Neural cell (in vitro differentiated cells): ENCODE measurements around the gene FANCC. TPM values are rescaled to one million over a fixed set of nuclear protein-coding genes. Genes with fewer than 3 reads are reported as not detected.

Source experiments
- H2AFZ ChIP-seq: fragments of 200-600, 300-800 bp; sonication (generic), shearing (Covaris generic); 2 replicates; pipeline ENCODE4 v1.6.0; 2014; ENCODE audit warnings: low read depth, mild to moderate bottlenecking, antibody characterized with exemption, low read length, moderate library complexity
- H3F3A ChIP-seq: fragments of 200-600 bp; shearing (Covaris generic); 2 replicates; pipeline ENCODE4 v1.6.1; 2016; ENCODE audit warnings: mild to moderate bottlenecking, moderate library complexity, mixed read lengths, antibody characterized with exemption, low read length; ENCODE audit not compliant: insufficient read depth, poor library complexity, severe bottlenecking
- H3K27ac ChIP-seq: fragments of 200-600, 300-800 bp; sonication (generic), shearing (Covaris generic); 2 replicates; pipeline ENCODE4 v1.5.1; 2014; ENCODE audit warnings: mild to moderate bottlenecking, low read length, moderate library complexity
- H3K27me3 ChIP-seq: fragments of 300-800, 200-600 bp; sonication (generic), shearing (Covaris generic); 2 replicates; pipeline ENCODE4 v1.6.0; 2014; ENCODE audit warnings: mild to moderate bottlenecking, low read depth, low read length, moderate library complexity; ENCODE audit not compliant: insufficient read depth
- H3K36me3 ChIP-seq: fragments of 300-800, 200-600 bp; sonication (generic), shearing (Covaris generic); 2 replicates; pipeline ENCODE4 v1.5.1; 2014; ENCODE audit warnings: mild to moderate bottlenecking, antibody characterized with exemption, low read length, moderate library complexity; ENCODE audit not compliant: insufficient read depth
- H3K4me2 ChIP-seq: fragments of 300-800, 200-600 bp; sonication (generic), shearing (Covaris generic); 2 replicates; pipeline ENCODE4 v1.6.0; 2014; ENCODE audit warnings: mild to moderate bottlenecking, low read length
- H3K4me3 ChIP-seq: fragments of 300-800, 200-600 bp; sonication (generic), shearing (Covaris generic); 2 replicates; pipeline ENCODE4 v1.5.1; 2014; ENCODE audit warnings: mild to moderate bottlenecking, low read length, moderate library complexity
- H3K79me2 ChIP-seq: fragments of 200-600 bp; shearing (Covaris generic); replicated peaks from 2 replicates; pipeline ENCODE4 v1.6.0; 2014; ENCODE audit warnings: mild to moderate bottlenecking, low read length, moderate library complexity; ENCODE audit not compliant: insufficient read depth
- H3K9ac ChIP-seq: fragments of 300-800, 200-600 bp; sonication (generic), shearing (Covaris generic); 2 replicates; pipeline ENCODE4 v1.6.1; 2016; ENCODE audit warnings: mild to moderate bottlenecking, low read length, mixed read lengths
- H3K9me2 ChIP-seq: fragments of 200-600 bp; shearing (Covaris generic); 2 replicates; pipeline ENCODE4 v1.6.1; 2016; ENCODE audit warnings: mild to moderate bottlenecking, low read length, mixed read lengths; ENCODE audit not compliant: insufficient read depth
- H3K9me3 ChIP-seq: fragments of 200-600, 300-800 bp; sonication (generic), shearing (Covaris generic); 2 replicates; pipeline ENCODE4 v1.6.1; 2016; ENCODE audit warnings: mild to moderate bottlenecking, mixed run types, low read length, moderate library complexity, mixed read lengths
- H4K20me1 ChIP-seq: fragments of 200-600 bp; shearing (Covaris generic); 2 replicates; pipeline ENCODE4 v1.6.1; 2016; ENCODE audit warnings: mild to moderate bottlenecking, mixed run types; ENCODE audit not compliant: insufficient read depth
- EP300 ChIP-seq: fragments of 450-650 bp; conservative IDR thresholded peaks from 2 replicates; pipeline ENCODE4 v1.6.1; 2014; ENCODE audit warnings: antibody characterized with exemption, mild to moderate bottlenecking, moderate library complexity; ENCODE audit not compliant: poor library complexity, severe bottlenecking
- EZH2 ChIP-seq: fragments of 200-600, 300-800 bp; shearing (Covaris generic), sonication (generic); IDR thresholded peaks from 2 replicates; pipeline ENCODE4 v1.6.1; 2014; ENCODE audit warnings: antibody characterized with exemption, low read length, borderline replicate concordance, mild to moderate bottlenecking; ENCODE audit not compliant: insufficient read depth, poor library complexity, severe bottlenecking
- MXI1 ChIP-seq: fragments of 450-650 bp; conservative IDR thresholded peaks from 2 replicates; pipeline ENCODE4 v1.6.1; 2014; ENCODE audit warnings: antibody characterized with exemption, mild to moderate bottlenecking; ENCODE audit not compliant: poor library complexity, severe bottlenecking
- POLR2AphosphoS5 ChIP-seq: IDR thresholded peaks from 2 replicates; pipeline ENCODE4 v1.6.1; 2012
- RAD21 ChIP-seq: fragments of 450-650 bp; conservative IDR thresholded peaks from 2 replicates; pipeline ENCODE4 v1.6.1; 2014; ENCODE audit warnings: antibody characterized with exemption, mild to moderate bottlenecking, moderate library complexity
- SMC3 ChIP-seq: fragments of 450-650 bp; conservative IDR thresholded peaks from 2 replicates; pipeline ENCODE4 v1.6.1; 2014; ENCODE audit warnings: antibody characterized with exemption, mild to moderate bottlenecking, moderate library complexity; ENCODE audit not compliant: poor library complexity
- TAF1 ChIP-seq: IDR thresholded peaks from 2 replicates; pipeline ENCODE4 v1.6.1; 2012; ENCODE audit warnings: low read depth
- polyA plus RNA-seq: library from polyadenylated mRNA; depleted of rRNA; stranded (reverse); fragments of >200 nt; gene quantifications from 2 replicates; pipeline ENCODE4 v1.2.3, GENCODE V29; 2014
- TF ChIP-seq, protein P1 (sequence below): fragments of 450-650 bp; IDR thresholded peaks from 2 replicates; pipeline ENCODE4 v1.5.1; 2014; ENCODE audit warnings: antibody characterized with exemption, mild to moderate bottlenecking, moderate library complexity; ENCODE audit not compliant: poor library complexity, severe bottlenecking
- TF ChIP-seq, protein P2 (sequence below): IDR thresholded peaks from 2 replicates; pipeline ENCODE4 v1.6.1; 2012; ENCODE audit warnings: borderline replicate concordance

The FANCC gene
- polyA plus RNA-seq, 1 donor from 2014 or later: 9.7 TPM

DNA sequence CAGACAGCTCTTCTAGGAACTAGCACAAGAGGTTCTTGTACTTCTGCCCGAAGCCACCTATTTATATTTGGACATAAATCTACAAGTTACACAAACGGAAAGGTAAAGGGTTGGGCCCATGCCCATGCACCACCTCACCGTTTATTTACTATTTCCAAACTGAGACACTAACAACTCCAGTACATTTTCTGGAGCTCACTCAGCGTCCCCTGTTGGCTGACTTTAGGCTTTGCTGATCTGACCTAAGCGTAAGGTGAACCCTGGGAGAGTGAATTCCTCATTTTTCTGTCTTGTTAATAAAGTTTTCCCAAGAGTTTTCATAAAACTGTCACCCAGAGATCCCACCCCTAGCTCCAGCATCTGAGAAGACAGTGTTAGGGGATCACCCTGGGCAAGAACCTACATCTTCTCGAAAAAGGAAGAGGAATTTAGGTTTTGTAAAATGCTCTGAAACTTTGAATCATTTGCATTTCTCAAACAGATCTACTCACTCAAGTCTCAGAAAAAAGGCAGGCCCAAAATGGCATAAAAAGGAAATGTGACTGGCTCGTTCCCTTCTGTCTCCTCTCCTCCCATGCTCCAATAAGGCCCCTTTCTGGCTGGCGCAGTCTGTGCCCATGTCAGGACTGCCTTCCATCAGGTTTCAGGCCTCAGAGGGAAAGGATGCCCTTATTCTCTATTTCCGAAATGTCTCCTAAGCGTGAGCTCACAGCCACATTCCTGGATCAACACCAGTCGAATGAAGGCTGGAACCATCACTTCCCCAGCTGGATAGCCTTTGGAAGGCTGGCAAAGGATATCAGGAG, 201.3 kb downstream of the FANCC start:
- no peaks in the 10 kb centered on the region for H3K9me2 ChIP-seq
- no peaks in the 10 kb centered on the region for H3K79me2 ChIP-seq
- no peak overlapping the region for H3K4me3 ChIP-seq
- H4K20me1 ChIP-seq: no peaks in the 10 kb centered on the region
- no peak overlapping the region for H2AFZ ChIP-seq
- H3K36me3 ChIP-seq: peaks cover 8% of the 10 kb centered on the region
- H3K27ac ChIP-seq: no peak overlapping the region
- no peak overlapping the region for H3K9ac ChIP-seq
- no peak for TF ChIP-seq POLR2AphosphoS5
- TF ChIP-seq TAF1: no peak
- TF ChIP-seq, protein P1, sequence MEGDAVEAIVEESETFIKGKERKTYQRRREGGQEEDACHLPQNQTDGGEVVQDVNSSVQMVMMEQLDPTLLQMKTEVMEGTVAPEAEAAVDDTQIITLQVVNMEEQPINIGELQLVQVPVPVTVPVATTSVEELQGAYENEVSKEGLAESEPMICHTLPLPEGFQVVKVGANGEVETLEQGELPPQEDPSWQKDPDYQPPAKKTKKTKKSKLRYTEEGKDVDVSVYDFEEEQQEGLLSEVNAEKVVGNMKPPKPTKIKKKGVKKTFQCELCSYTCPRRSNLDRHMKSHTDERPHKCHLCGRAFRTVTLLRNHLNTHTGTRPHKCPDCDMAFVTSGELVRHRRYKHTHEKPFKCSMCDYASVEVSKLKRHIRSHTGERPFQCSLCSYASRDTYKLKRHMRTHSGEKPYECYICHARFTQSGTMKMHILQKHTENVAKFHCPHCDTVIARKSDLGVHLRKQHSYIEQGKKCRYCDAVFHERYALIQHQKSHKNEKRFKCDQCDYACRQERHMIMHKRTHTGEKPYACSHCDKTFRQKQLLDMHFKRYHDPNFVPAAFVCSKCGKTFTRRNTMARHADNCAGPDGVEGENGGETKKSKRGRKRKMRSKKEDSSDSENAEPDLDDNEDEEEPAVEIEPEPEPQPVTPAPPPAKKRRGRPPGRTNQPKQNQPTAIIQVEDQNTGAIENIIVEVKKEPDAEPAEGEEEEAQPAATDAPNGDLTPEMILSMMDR: no peak
- TF ChIP-seq, protein P2, sequence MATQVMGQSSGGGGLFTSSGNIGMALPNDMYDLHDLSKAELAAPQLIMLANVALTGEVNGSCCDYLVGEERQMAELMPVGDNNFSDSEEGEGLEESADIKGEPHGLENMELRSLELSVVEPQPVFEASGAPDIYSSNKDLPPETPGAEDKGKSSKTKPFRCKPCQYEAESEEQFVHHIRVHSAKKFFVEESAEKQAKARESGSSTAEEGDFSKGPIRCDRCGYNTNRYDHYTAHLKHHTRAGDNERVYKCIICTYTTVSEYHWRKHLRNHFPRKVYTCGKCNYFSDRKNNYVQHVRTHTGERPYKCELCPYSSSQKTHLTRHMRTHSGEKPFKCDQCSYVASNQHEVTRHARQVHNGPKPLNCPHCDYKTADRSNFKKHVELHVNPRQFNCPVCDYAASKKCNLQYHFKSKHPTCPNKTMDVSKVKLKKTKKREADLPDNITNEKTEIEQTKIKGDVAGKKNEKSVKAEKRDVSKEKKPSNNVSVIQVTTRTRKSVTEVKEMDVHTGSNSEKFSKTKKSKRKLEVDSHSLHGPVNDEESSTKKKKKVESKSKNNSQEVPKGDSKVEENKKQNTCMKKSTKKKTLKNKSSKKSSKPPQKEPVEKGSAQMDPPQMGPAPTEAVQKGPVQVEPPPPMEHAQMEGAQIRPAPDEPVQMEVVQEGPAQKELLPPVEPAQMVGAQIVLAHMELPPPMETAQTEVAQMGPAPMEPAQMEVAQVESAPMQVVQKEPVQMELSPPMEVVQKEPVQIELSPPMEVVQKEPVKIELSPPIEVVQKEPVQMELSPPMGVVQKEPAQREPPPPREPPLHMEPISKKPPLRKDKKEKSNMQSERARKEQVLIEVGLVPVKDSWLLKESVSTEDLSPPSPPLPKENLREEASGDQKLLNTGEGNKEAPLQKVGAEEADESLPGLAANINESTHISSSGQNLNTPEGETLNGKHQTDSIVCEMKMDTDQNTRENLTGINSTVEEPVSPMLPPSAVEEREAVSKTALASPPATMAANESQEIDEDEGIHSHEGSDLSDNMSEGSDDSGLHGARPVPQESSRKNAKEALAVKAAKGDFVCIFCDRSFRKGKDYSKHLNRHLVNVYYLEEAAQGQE: no peak
- no peak for TF ChIP-seq RAD21
- no peak for TF ChIP-seq EP300
- no peak for TF ChIP-seq SMC3
- no peak for TF ChIP-seq MXI1
- TF ChIP-seq EZH2: no peak
- H3F3A ChIP-seq: no peaks in the 10 kb centered on the region
- H3K27me3 ChIP-seq: no peaks in the 10 kb centered on the region
- H3K4me2 ChIP-seq: no peak overlapping the region
- H3K9me3 ChIP-seq: no peaks in the 10 kb centered on the region

DNA sequence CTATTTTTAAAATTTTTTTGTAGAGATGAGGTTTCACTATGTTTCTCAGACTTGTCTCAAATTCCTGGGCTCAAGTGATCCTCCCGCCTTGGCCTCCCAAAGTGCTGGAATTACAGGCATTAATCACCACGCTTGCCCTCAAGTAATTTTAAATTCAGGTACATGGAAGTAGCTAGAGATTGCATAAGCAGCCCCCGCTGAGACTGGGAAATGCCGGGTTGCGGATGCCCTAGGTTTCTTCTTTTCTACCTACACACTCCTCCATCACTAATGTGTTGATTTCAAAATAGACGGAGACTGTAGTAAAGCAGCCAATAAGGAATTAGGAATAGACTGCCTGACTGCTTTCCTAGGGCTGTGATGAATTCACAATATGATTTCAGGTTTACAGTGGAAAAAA, 202.4 kb downstream of the FANCC start:
- Histone ChIP-seq H3K4me3 (no peak overlapping the region), H3K79me2 (no peaks in the 10 kb centered on the region), H3F3A (no peaks in the 10 kb centered on the region), H3K36me3 (peaks cover 8% of the 10 kb centered on the region), H3K9ac (no peak overlapping the region), H3K27me3 (no peaks in the 10 kb centered on the region), H3K9me2 (no peaks in the 10 kb centered on the region), H4K20me1 (no peaks in the 10 kb centered on the region), H2AFZ (no peak overlapping the region), H3K9me3 (no peaks in the 10 kb centered on the region), H3K4me2 (no peak overlapping the region), H3K27ac (no peak overlapping the region)
- TF ChIP-seq SMC3 (no peak), TAF1 (no peak), EZH2 (no peak), RAD21 (no peak)
- TF ChIP-seq, protein P2: no peak
